GM18499 (cell line): ENCODE data around the gene OXNAD1.
A peak's percentile ranks its signal among the peaks of the same experiment; 100 is the strongest.

Experiments
- ATAC-seq: cut with Tn5 transposase; IDR thresholded peaks from one replicate; pipeline ENCODE4 v1.9.1; 2021; ENCODE audit warnings: moderate number of reproducible peaks; ENCODE audit not compliant: insufficient read depth, unreplicated experiment

The OXNAD1 gene

GRCh38 chr3:16245609-16246008 lies 19.4 kb upstream of the OXNAD1 start:
- ATAC-seq, result no peak

- peak; percentile 55 for ATAC-seq
These were observed 17.5 kb upstream of the OXNAD1 start for GRCh38 chr3:16247282-16248061.

GRCh38 chr3:16248556-16248955 lies 16.5 kb upstream of the OXNAD1 start:
- ATAC-seq, result no peak

GRCh38 chr3:16249336-16249735 lies 15.7 kb upstream of the OXNAD1 start:
- ATAC-seq, result no peak

GRCh38 chr3:16249886-16250285 lies 15.1 kb upstream of the OXNAD1 start:
- no peak for ATAC-seq

- ATAC-seq, result no peak
These were observed 13.5 kb upstream of the OXNAD1 start for GRCh38 chr3:16251316-16252085.

- no peak for ATAC-seq
These were observed 12.6 kb upstream of the OXNAD1 start for GRCh38 chr3:16252243-16252978.

- ATAC-seq, result no peak
These were observed 12.0 kb upstream of the OXNAD1 start for GRCh38 chr3:16252988-16253387.

- ATAC-seq, result no peak
These were observed 11.4 kb upstream of the OXNAD1 start for GRCh38 chr3:16253601-16254000.

- no peak for ATAC-seq
These were observed 10.1 kb upstream of the OXNAD1 start for GRCh38 chr3:16254916-16255315.

GRCh38 chr3:16255326-16255725 lies 9.7 kb upstream of the OXNAD1 start:
- ATAC-seq, result no peak

GRCh38 chr3:16255726-16256125 lies 9.3 kb upstream of the OXNAD1 start:
- no peak for ATAC-seq

GRCh38 chr3:16257309-16257708 lies 7.7 kb upstream of the OXNAD1 start:
- ATAC-seq, result no peak

- ATAC-seq, result no peak
These were observed 6.8 kb upstream of the OXNAD1 start for GRCh38 chr3:16258177-16258576.

- ATAC-seq, result no peak
These were observed 6.1 kb upstream of the OXNAD1 start for GRCh38 chr3:16258866-16259265.

GRCh38 chr3:16260046-16260445 lies 5.0 kb upstream of the OXNAD1 start:
- ATAC-seq, result no peak

GRCh38 chr3:16262174-16262573 lies 2.8 kb upstream of the OXNAD1 start:
- ATAC-seq, result no peak

- ATAC-seq, result peak; percentile 0
These were observed 771 bp upstream of the OXNAD1 start for GRCh38 chr3:16264174-16264707.

GRCh38 chr3:16265455-16265786 lies 409 bp downstream of the OXNAD1 start:
- no peak for ATAC-seq

GRCh38 chr3:16266714-16267113 lies 1.7 kb downstream of the OXNAD1 start:
- ATAC-seq, result no peak

GRCh38 chr3:16270855-16271254 lies 5.8 kb downstream of the OXNAD1 start:
- no peak for ATAC-seq
